Calu3 (cell line): ENCODE measurements around the gene ENTREP3. TPM values are rescaled to one million over a fixed set of nuclear protein-coding genes. Genes with fewer than 3 reads are reported as not detected.
"Not testable (repeated sequence)": the region's sequence is repeated elsewhere in the genome, so short reads cannot be mapped to it uniquely, and the experiment has no call there.

Experiments used
- BruUV-seq: library from RNA; stranded (reverse); fragments of 400-500 nt; replicated peaks from 2 replicates; lab custom pipeline; 2021; lab: Mats Ljungman, UMichigan
- CTCF ChIA-PET: fragments of 300-600 bp; sonication (Branson Sonifier 250); formaldehyde crosslinking; loops from one replicate; lab custom pipeline; 2022; ENCODE audit warnings: antibody characterized with exemption; lab: Charles Lee
- DNase-seq: peaks from one replicate; pipeline ENCODE4 v3.0.0; 2022
- H3K27ac Mint-ChIP-seq: one replicate; pipeline ENCODE4 v1.8.0; 2022; ENCODE audit warnings: mixed read lengths; ENCODE audit not compliant: unreplicated experiment
- H3K27me3 Mint-ChIP-seq: one replicate; pipeline ENCODE4 v1.8.0; 2022; ENCODE audit warnings: mixed read lengths; ENCODE audit not compliant: unreplicated experiment
- H3K36me3 Mint-ChIP-seq: one replicate; pipeline ENCODE4 v1.8.0; 2022; ENCODE audit warnings: mild to moderate bottlenecking, moderate library complexity, mixed read lengths; ENCODE audit not compliant: insufficient read depth, unreplicated experiment
- H3K4me1 Mint-ChIP-seq: one replicate; pipeline ENCODE4 v1.8.0; 2022; ENCODE audit warnings: mild to moderate bottlenecking, low read depth, mixed read lengths; ENCODE audit not compliant: unreplicated experiment
- H3K4me3 Mint-ChIP-seq: one replicate; pipeline ENCODE4 v1.8.0; 2022; ENCODE audit warnings: mild to moderate bottlenecking, low read depth, moderate library complexity, mixed read lengths; ENCODE audit not compliant: unreplicated experiment
- H3K9me3 Mint-ChIP-seq: one replicate; pipeline ENCODE4 v1.8.0; 2022; ENCODE audit warnings: low read depth, mixed read lengths; ENCODE audit not compliant: unreplicated experiment
- CTCF ChIP-seq: fragments of 200-600 bp; IDR thresholded peaks from one replicate; pipeline ENCODE4 v1.8.0; 2022; ENCODE audit warnings: antibody characterized with exemption; ENCODE audit not compliant: unreplicated experiment
- intact Hi-C: fragments of 100-400 bp; cut with micrococcal nuclease; formaldehyde crosslinking; loops from one replicate; pipeline ENCODE4 v1.10.0; 2022; ENCODE audit not compliant: unreplicated experiment
- total RNA-seq: library from RNA; stranded (reverse); gene quantifications from 2 replicates; pipeline ENCODE4 v1.2.3, GENCODE V29; 2022

The ENTREP3 gene
- total RNA-seq, 1 experiment from 2014 or later: 25.2 TPM

- BruUV-seq: no TSS peak
- no peak overlapping the region for H3K4me3 Mint-ChIP-seq
- intact Hi-C loops: no loop called here
- H3K27me3 Mint-ChIP-seq: no peaks in the 10 kb centered on the region
- CTCF ChIA-PET: interaction anchor here (0.6 kb wide), 1 partner anchor 195 kb away, joined by 4 read pairs; no protein-coding TSS in a partner anchor
- peaks cover 25% of the 10 kb centered on the region for H3K36me3 Mint-ChIP-seq
- no peak for DNase-seq
- H3K9me3 Mint-ChIP-seq: no peaks in the 10 kb centered on the region
- TF ChIP-seq CTCF: no peak
- peaks cover 18% of the 10 kb centered on the region for H3K4me1 Mint-ChIP-seq
- peak overlapping the region; percentile 60 for H3K27ac Mint-ChIP-seq
These were observed 32.2 kb downstream of the ENTREP3 start for GRCh38 chr1:155223047-155223446.

GRCh38 chr1:155220211-155220965 lies 34.9 kb downstream of the ENTREP3 start:
- not testable (repeated sequence) for H3K4me3 Mint-ChIP-seq
- CTCF ChIA-PET: interaction anchor here (0.7 to 1.2 kb wide), 3 partner anchors 13 to 47 kb away, joined by 3 to 4 read pairs (median 3); partner anchors contain the start of gene KRTCAP2

GRCh38 chr1:155219592-155220031 lies 35.7 kb downstream of the ENTREP3 start:
- Mint-ChIP-seq H3K27me3 (no peaks in the 10 kb centered on the region), H3K4me1 (peaks cover 7% of the 10 kb centered on the region), H3K4me3 (no peak overlapping the region), H3K36me3 (peaks cover 3% of the 10 kb centered on the region), H3K9me3 (no peaks in the 10 kb centered on the region), H3K27ac (no peak overlapping the region)
- DNase-seq: no peak
- TF ChIP-seq CTCF: no peak
- no TSS peak for BruUV-seq
- CTCF ChIA-PET: no interaction called here
- intact Hi-C loops: no loop called here

More at GRCh38 chr1:155220211-155220965, 34.9 kb downstream of the ENTREP3 start:
- H3K36me3 Mint-ChIP-seq, H3K27ac Mint-ChIP-seq, BruUV-seq, H3K27me3 Mint-ChIP-seq, intact Hi-C loops, H3K4me1 Mint-ChIP-seq, DNase-seq, H3K9me3 Mint-ChIP-seq: not testable (repeated sequence)

DNA sequence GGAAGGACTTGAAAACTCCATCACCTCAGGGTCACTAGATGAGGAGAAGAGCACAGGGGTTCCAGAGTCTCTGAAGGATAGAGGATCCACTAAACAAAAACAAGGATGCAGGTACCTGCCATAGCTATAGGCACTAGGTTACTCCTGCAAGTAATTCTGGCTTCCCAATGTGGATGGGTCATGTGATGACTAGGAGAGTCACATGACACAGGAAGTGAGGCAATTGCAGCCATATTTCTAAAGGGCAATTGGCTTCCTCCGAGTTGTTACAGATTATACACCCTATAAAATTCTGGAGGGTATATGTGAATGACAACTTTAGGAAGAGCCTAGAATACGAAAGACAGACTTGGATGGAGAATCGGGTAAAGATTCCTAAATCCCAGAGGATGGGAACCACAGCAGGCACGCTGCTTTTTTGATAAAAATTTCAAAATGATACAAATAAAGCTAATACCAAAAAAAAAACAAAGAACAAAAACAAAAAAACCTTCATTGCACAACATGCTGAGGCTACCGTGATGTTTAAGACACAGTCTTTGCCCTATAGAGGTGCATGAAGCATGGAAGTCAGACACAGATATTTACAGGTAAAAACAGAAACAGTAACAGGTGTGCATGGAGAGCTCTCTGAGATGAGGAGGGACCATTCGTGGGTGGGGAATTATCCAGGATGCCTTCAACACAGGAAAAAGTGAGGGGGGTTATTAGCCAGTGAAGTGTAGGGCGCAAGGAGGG lies 36.3 kb downstream of the ENTREP3 start:
- BruUV-seq: no TSS peak
- Mint-ChIP-seq H3K4me1 (peaks cover 7% of the 10 kb centered on the region), H3K4me3 (no peak overlapping the region), H3K27me3 (no peaks in the 10 kb centered on the region), H3K36me3 (peaks cover 3% of the 10 kb centered on the region), H3K9me3 (no peaks in the 10 kb centered on the region), H3K27ac (no peak overlapping the region)
- intact Hi-C loops: no loop called here
- CTCF ChIA-PET: no interaction called here
- TF ChIP-seq CTCF: no peak
- DNase-seq: no peak

GRCh38 chr1:155214702-155215101 lies 40.6 kb downstream of the ENTREP3 start:
- CTCF ChIA-PET, H3K4me3 Mint-ChIP-seq, BruUV-seq, H3K27me3 Mint-ChIP-seq, intact Hi-C loops, DNase-seq, H3K27ac Mint-ChIP-seq, H3K36me3 Mint-ChIP-seq, H3K4me1 Mint-ChIP-seq, H3K9me3 Mint-ChIP-seq: not testable (repeated sequence)

- H3K4me1 Mint-ChIP-seq: peaks cover 25% of the 10 kb centered on the region
- CTCF ChIA-PET: not testable (repeated sequence)
These were observed 43.2 kb downstream of the ENTREP3 start for GRCh38 chr1:155212051-155212440.

DNA sequence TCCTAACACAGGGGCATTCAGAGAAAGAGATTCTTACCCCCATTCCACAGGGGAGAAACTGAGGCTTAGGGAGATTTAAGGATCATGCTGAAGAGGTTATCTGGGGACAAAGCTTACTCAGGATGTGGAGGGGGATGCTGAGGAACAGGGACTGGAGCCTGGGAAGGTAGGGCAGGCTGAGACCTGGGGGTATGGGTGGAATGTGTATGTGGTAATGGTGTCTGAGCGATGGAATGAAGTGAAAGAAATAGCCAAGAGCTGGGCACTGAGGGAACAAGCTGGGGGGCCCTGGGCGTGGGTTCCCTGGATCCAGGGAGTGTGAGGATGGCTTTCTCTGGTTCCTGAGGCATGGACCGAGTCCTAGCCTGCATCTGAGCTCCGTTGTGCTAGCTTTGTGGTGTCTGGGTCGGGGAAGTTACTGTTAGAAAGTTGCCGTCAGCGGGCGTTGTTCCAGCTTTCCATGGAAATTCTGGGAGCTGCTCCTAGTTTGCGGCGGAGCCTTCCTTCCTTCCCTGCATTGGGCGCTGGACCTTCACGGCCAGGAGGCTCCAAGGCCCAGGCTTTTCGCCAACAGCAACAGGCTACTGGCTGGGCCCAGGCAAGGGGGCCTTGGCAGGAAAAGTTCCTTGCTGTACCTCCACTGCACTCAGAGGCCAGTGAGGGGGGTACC lies 43.8 kb downstream of the ENTREP3 start:
- H3K4me3 Mint-ChIP-seq, H3K27me3 Mint-ChIP-seq, H3K27ac Mint-ChIP-seq, DNase-seq, BruUV-seq, H3K9me3 Mint-ChIP-seq, CTCF ChIA-PET, intact Hi-C loops: not testable (repeated sequence)
- Mint-ChIP-seq H3K36me3 (peaks cover 25% of the 10 kb centered on the region), H3K4me1 (peaks cover 30% of the 10 kb centered on the region)

More at GRCh38 chr1:155212051-155212440, 43.2 kb downstream of the ENTREP3 start:
- H3K4me3 Mint-ChIP-seq, H3K27me3 Mint-ChIP-seq, H3K9me3 Mint-ChIP-seq, DNase-seq, intact Hi-C loops, BruUV-seq, H3K27ac Mint-ChIP-seq: not testable (repeated sequence)
- peaks cover 25% of the 10 kb centered on the region for H3K36me3 Mint-ChIP-seq
